Measurements from ENCODE around the gene CYP26B1.

Gene CYP26B1

GRCh38 chr2:72154386-72154975, 6.8 kb upstream of the CYP26B1 start:
- DNase-seq, result no peak

DNA sequence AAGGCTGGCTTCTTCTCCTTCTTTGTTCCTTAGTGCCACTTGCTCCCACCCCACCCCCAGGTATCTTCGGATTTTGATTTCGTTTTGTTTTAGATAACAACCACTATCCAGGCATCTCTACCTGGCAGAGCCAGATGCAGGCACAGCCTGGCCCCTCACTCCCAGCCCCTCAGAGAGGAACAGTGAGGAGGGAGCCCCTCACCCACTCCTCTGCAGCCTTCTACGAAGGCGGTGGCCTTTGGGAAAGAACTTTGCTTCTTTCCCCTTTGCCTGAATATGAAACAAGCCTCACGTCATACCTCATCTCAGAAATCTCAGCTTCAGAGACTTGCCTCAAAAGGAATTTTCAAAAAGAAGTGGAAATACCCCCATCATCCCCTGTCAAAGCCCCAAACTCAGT, 6.3 kb upstream of the CYP26B1 start:
- DNase-seq, result no peak

DNA sequence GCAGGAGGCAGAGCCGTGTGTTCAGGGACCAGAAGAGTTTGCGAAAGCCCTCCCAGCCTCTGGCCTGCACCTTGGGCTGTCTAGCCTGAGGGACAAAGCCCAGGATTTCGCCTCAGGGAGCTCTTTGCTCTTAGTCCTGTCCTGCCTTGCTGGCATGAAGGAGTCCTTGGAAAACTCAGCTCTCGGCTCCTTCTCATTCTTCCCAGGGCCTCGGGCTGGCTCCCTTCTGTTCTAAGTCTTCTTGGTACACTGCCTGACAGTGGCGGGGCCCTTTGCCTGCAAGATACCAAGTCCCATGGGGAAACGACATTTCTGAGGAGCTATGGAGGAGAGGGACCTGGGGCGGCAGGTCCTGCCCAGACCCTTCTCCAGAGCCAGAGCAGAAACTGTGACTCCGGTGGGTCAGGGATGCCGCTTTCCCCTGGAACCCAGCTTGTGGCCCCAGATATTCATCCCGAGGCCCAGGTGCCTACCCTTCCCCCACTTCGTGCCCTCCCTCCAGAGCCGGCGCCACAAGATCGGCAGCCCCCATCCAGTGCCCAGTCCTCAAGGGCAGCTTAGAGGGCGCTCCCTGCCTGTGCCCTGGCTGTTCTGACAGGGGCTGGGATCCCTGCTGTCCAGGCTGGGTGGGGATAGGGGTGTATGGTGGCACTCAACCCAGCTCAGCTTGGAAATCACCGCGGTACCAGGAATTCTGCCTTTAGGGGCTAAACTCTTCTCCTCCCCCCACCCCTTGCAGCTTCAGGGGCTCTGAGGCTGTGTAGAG, 5.5 kb upstream of the CYP26B1 start:
- DNase-seq, result no peak

- DNase-seq, result no peak
Measured at GRCh38 chr2:72150861-72151356, 3.2 kb upstream of the CYP26B1 start.

GRCh38 chr2:72150157-72150860, 2.6 kb upstream of the CYP26B1 start:
- peak; percentile 47 to 72 for DNase-seq

DNA sequence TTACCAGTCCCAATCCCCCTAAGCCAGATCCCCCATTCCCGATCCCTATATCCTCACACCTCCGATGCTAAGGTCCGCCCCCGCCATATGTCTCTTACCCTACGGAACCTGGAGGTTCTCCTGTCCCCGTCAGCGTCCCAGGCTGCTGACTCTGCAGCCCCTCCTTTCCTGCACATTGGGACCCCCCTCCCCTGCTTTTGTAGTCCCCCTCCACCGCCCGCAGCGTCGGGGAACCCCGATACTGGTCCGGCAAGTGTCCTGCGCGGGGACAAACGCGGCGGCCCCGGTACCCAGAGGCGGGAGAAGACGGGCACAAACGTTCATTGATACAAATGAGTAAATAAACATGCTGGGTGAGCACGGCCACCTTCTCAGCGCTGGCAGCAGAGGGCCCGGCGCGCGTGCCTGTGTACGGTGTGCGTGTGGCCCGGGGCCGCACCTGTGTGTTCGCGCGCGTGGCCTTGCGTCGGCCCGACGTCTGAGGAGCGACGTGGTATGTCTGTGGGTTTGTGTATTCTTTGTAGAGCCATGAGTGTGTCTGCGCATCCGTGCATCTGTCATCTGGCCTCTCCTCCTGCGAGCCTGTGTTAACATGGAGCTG, 2.0 kb upstream of the CYP26B1 start:
- DNase-seq, result peak in 1 of 2 experiments; percentile 19

GRCh38 chr2:72148837-72149555, 1.3 kb upstream of the CYP26B1 start:
- peak; percentile 29 to 37 for DNase-seq

GRCh38 chr2:72148003-72148836, 558 bp upstream of the CYP26B1 start:
- DNase-seq, result no peak

- no peak for DNase-seq
Measured at GRCh38 chr2:72146347-72147302, 1.0 kb downstream of the CYP26B1 start.

GRCh38 chr2:72145658-72146329, 1.9 kb downstream of the CYP26B1 start:
- no peak for DNase-seq

DNA sequence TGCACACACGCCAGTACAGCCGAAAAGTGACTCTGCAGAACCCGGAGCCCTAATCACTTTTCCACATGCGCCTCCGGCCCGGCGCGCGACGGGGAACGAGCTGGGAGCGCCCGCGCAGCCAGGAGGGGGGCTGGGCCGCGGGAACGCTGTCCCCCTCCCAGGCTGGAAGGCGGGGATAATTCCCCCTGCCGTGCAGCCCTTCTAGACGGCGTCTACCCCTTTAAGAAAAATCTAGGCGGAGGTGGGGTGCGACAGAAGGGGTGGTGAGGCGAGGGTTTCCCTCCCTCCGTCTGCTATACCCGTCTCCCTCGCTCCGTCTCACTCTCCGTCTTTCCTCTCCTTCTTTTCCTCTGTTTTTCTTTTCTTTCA, 2.4 kb downstream of the CYP26B1 start:
- peak in 1 of 2 experiments; percentile 7 for DNase-seq

DNA sequence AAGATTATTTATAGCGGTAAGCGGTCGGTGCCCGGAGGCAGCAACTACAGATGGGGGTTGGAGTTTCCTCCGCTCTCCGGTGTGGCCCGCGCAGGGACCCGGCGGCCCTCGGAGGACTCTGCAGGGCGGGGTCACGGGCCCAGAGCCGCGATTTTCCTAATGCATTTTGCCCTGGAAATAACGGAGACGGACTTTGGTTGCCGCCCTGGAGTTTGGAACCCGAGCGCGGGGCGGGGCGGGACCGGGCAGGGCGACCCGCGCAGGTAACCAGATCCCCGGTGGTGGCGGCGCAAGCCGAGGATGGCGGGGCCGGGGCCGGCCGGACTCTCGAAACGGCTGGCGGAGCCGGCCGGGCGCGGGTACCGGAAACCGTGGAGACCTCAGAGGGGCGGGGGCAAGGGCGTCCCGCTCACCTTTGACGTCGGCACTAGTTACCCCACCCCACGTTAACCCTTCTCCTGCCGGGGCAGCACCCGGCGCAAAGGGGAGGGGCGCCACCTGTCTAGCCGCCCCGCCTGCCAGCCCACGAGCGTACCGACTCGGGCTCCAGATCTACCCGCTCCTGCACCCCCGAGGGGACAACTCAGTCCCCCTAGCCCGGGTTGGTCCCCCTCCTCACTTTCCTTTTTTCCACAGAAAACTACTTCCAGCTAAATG, 2.9 kb downstream of the CYP26B1 start:
- peak; percentile 18 to 19 for DNase-seq

DNA sequence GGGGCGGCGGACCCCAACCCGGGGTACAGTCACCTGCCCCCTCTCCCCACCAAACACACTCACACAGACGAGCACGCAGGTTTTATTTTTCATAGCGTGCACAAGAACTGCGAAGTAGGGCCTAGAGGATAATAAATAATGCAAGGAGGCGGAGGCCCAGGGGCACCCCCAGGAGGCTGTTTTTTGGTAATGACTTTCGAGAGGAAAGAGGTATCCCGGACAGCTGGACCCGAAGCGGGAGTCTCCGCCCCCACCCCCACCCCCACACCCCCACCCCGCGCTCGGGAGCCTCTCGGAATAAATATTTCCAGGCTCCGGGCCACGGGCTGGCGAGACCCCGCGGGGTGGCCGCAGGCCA, 3.4 kb downstream of the CYP26B1 start:
- no peak for DNase-seq

DNA sequence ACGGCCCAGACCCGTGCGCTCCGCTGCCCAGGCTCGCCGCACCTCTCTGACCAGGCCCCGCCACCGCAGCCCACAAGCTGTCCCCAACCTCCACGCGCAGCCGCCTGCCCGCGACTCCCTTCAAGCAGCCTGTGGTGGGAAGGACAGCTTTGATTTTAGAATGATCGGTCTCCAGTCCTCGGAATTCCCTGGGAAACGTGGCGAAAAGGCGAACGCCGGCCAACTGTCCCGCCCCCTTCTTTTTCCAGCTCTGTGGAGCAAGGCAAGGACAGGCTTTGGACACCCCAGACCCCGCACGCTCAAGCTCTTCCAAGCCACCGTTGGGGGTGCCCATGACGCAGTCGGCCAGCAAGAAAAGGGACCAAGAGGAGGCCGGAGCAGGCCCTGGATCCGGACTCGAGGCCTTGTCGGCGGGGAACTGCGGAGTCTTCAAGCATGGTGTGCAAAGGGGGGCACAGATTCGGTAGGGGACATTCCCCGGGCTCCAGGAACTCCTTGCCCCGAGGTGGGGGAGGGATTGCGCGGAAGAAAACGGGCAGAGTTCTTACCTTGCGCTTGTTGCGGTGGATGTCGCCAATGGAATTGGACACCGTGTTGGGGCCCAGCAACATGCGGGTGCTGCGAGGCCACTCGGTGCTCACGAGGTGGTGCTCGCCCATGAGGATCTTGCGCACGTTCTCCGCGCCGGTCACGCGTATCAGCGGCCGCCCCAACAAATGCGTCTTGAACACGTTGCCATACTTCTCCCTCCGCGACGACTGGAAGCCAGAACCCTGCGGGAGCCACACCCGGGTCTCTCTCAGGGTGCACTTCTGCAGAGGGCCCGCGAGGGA, 4.0 kb downstream of the CYP26B1 start:
- DNase-seq, result no peak

- DNase-seq, result no peak
Measured at GRCh38 chr2:72142570-72143440, 4.9 kb downstream of the CYP26B1 start.

GRCh38 chr2:72141881-72142451, 5.7 kb downstream of the CYP26B1 start:
- no peak for DNase-seq

DNA sequence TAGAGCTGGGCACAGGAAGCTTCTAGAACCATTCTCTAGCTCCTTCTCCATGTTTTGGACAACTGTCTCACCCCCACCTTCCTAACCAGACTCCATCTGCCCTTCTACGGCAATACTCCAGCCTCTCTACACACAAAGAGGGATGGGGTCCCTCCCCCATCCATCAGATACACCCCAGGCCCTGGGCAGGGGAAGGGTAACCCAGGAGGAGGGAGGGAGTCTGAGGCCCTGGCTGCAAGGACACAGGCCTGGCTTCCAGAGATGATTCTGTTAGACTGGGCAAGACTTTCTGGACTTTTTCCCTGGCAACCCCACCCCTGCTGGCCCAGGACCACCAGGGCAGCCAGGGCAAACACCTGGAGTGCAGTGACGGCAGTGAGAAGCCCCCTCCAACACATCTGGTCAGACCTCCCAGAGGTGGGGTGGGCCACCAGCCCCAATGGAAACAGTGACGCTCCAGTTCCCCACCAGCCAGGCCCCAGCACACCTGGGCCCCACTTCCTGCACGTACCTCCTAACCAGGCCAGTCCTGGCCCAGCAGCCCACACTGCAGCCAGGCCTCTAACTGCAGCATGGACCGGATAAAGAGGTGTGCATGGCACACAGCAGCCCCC, 6.5 kb downstream of the CYP26B1 start:
- DNase-seq, result no peak
